Sigmoid colon (tissue), 7 donors: ENCODE results near the gene FLRT1. TPM values are rescaled to one million over a fixed set of nuclear protein-coding genes. Genes with fewer than 3 reads are reported as not detected.

Experiments
- DNase-seq: peaks from one replicate; pipeline ENCODE4 v3.0.0-alpha.2; 2019
- H3K27ac ChIP-seq, 4 donors: fragments of 200-600 bp; sonication (generic); one replicate each; pipeline ENCODE4 v1.5.1; 2016 to 2019; ENCODE audit warnings: mild to moderate bottlenecking in 1 of 4
- H3K27me3 ChIP-seq, 3 donors: fragments of 200-600 bp; sonication (generic); one replicate each; pipeline ENCODE4 v1.5.1; 2019; ENCODE audit warnings: mild to moderate bottlenecking in 1 of 3
- H3K36me3 ChIP-seq, 4 donors: fragments of 200-600 bp; sonication (generic); one replicate each; pipeline ENCODE4 v1.5.1; 2016 to 2019
- H3K4me1 ChIP-seq, 4 donors: fragments of 200-600 bp; sonication (generic); one replicate each; pipeline ENCODE4 v1.5.1; 2017 to 2019
- H3K4me3 ChIP-seq, 4 donors: fragments of 200-600 bp; sonication (generic); one replicate each; pipeline ENCODE4 v1.5.1; 2017 to 2019; ENCODE audit warnings: mild to moderate bottlenecking in 2 of 4, moderate library complexity in 1 of 4
- H3K9me3 ChIP-seq, 4 donors: fragments of 200-600 bp in 3 of 4; sonication (generic) in 3 of 4; one replicate each; pipeline versions ENCODE4 v1.5.1 to v1.6.1; 2013 to 2019
- CTCF ChIP-seq, 4 experiments: fragments of 450-650 bp in 3 of 4; fragments of 200-600 bp in 1 of 4; IDR thresholded peaks; one replicate each; pipeline ENCODE4 v1.5.1; 2016 to 2019; ENCODE audit warnings: antibody characterized with exemption in 4 of 4, mild to moderate bottlenecking in 3 of 4, moderate library complexity in 2 of 4
- EP300 ChIP-seq, 4 donors: sonication (generic); formaldehyde crosslinking; IDR thresholded peaks; one replicate each; pipeline ENCODE4 v1.6.1; 2017; ENCODE audit warnings: antibody characterized with exemption in 4 of 4
- POLR2A ChIP-seq, 2 donors: fragments of 450-650 bp; IDR thresholded peaks; one replicate each; pipeline ENCODE4 v1.6.1; 2016; ENCODE audit warnings: antibody characterized with exemption in 2 of 2, mild to moderate bottlenecking in 2 of 2, moderate library complexity in 2 of 2
- POLR2AphosphoS5 ChIP-seq, 4 donors: sonication (generic); formaldehyde crosslinking; IDR thresholded peaks; one replicate each; pipeline ENCODE4 v1.6.1; 2017; ENCODE audit warnings: antibody characterized with exemption in 4 of 4
- WGBS, 2 donors: extraction: QIAGEN DNeasy Blood & Tissue Kit; methylation state at CpG; one replicate each; pipeline ENCODE4 v1.1.7; 2013; 5-methylcytosine and 5-hydroxymethylcytosine counted together
- intact Hi-C: fragments of 100-400 bp; cut with DNase I; formaldehyde crosslinking; loops from one replicate; pipeline ENCODE4 v1.15.1; 2023
- polyA plus RNA-seq, 3 donors: library from polyadenylated mRNA; stranded (reverse); fragments of 200-250 nt; gene quantifications; one replicate each; pipeline ENCODE4 v1.2.3, GENCODE V29; 2013
- total RNA-seq, 4 donors: library from RNA; depleted of rRNA; stranded (reverse); fragments of >200 nt; gene quantifications; one replicate each; pipeline ENCODE4 v1.1.0, GENCODE V29; 2016
- donor health status: healthy with polysubstance abuse.
- donor health status: Bipolar disorder and iron deficiency.
- donor health status: healthy.

FLRT1 gene
- total and polyA plus RNA-seq, 7 donors = 0.66 to 6.9 (median 2.9) TPM; not detected in 2

GRCh38 chr11:64052436-64052835 is 16.7 kb downstream of the FLRT1 start:
- no peak overlapping the region for H3K4me3 ChIP-seq
- H3K9me3 ChIP-seq = no peaks in the 10 kb centered on the region
- no peak for DNase-seq
- peaks cover 0 to 38% (median 24%) of the 10 kb centered on the region in 4 donors for H3K4me1 ChIP-seq
- WGBS, 2 donors = 90 to 93% methylated on average over 2 of the region's 2 CpGs
- H3K27me3 ChIP-seq = no peaks in the 10 kb centered on the region
- H3K27ac ChIP-seq = no peak overlapping the region
- no peaks in the 10 kb centered on the region for H3K36me3 ChIP-seq
- intact Hi-C loops = no loop called here
- TF ChIP-seq EP300 (IDR thresholded peaks at IDR 0.05) = no peak
- no peak for TF ChIP-seq POLR2A (IDR thresholded peaks at IDR 0.05)
- TF ChIP-seq CTCF (IDR thresholded peaks at IDR 0.05) = no peak
- TF ChIP-seq POLR2AphosphoS5 (IDR thresholded peaks at IDR 0.05) = no peak

DNA sequence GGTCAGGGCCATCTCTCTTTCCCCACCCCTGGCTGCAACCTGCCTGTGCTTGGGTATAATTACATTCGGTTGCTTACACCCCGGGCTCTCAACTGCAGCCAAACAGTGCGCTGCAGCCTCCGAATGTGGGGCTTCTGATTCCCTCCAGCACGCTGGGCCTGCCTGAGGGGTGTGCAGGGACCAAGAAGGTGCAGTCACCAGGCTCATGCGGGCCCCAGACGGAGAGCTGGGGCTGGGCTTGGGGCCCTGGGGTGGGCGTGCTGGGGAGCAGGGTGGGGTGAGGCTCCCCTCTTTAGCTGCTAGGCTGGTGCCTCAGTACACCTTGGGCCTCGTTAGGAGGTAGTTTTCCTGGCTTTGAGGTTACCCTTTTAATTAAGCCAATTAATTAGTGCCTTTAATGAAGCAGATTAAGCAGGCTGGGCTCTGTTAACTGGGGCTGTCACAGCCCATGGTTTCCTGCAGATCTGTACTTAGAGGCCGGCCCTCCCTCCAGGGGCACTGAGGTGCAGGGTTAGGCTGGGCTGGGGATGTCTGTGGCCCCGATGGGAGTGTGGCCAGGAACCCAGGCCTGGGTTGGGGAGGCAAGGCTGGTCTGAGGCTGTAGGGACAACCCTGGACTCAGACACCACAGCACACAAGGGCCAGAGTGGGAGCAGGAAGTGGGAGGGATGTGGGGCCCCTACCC is 17.3 kb downstream of the FLRT1 start:
- no peak for DNase-seq
- intact Hi-C loops = no loop called here
- no peaks in the 10 kb centered on the region for H3K27me3 ChIP-seq
- H3K36me3 ChIP-seq = no peaks in the 10 kb centered on the region
- peaks cover 0 to 45% (median 28%) of the 10 kb centered on the region in 4 donors for H3K4me1 ChIP-seq
- peak overlapping the region in 2 of 4 donors; percentile 21 to 34 for H3K27ac ChIP-seq
- no peak for TF ChIP-seq EP300 (IDR thresholded peaks at IDR 0.05)
- no peak for TF ChIP-seq POLR2A (IDR thresholded peaks at IDR 0.05)
- no peak for TF ChIP-seq POLR2AphosphoS5 (IDR thresholded peaks at IDR 0.05)
- TF ChIP-seq CTCF (IDR thresholded peaks at IDR 0.05) = no peak
- WGBS, 2 donors = 85 to 91% methylated on average over 11 of the region's 11 CpGs
- H3K9me3 ChIP-seq = no peaks in the 10 kb centered on the region
- no peak overlapping the region for H3K4me3 ChIP-seq

GRCh38 chr11:64053699-64054098 is 18.0 kb downstream of the FLRT1 start:
- Histone ChIP-seq H3K9me3 (no peaks in the 10 kb centered on the region), H3K27ac (peak overlapping the region in 2 of 4 donors; percentile 21 to 34), H3K36me3 (no peaks in the 10 kb centered on the region), H3K4me3 (no peak overlapping the region), H3K4me1 (peaks cover 0 to 51% (median 33%) of the 10 kb centered on the region in 4 donors), H3K27me3 (no peaks in the 10 kb centered on the region)
- no peak for TF ChIP-seq POLR2A (IDR thresholded peaks at IDR 0.05)
- no peak for TF ChIP-seq EP300 (IDR thresholded peaks at IDR 0.05)
- TF ChIP-seq POLR2AphosphoS5 (IDR thresholded peaks at IDR 0.05) = no peak
- TF ChIP-seq CTCF (IDR thresholded peaks at IDR 0.05) = no peak
- intact Hi-C loops = no loop called here
- 78 to 89% methylated on average over 15 of the region's 15 CpGs for WGBS, 2 donors
- no peak for DNase-seq

- intact Hi-C loops = no loop called here
- 74 to 77% methylated on average over 8 of the region's 8 CpGs for WGBS, 2 donors
- Histone ChIP-seq H3K4me1 (peaks cover 0 to 58% (median 34%) of the 10 kb centered on the region in 4 donors), H3K36me3 (no peaks in the 10 kb centered on the region), H3K27me3 (no peaks in the 10 kb centered on the region), H3K4me3 (no peak overlapping the region), H3K27ac (peak overlapping the region in 1 of 4 donors; percentile 59), H3K9me3 (no peaks in the 10 kb centered on the region)
- TF ChIP-seq POLR2A (IDR thresholded peaks at IDR 0.05) (no peak), POLR2AphosphoS5 (IDR thresholded peaks at IDR 0.05) (no peak), EP300 (IDR thresholded peaks at IDR 0.05) (no peak), CTCF (IDR thresholded peaks at IDR 0.05) (no peak)
- DNase-seq = no peak
Observed at GRCh38 chr11:64055077-64055476, 19.3 kb downstream of the FLRT1 start.
